ENCODE data around the gene DR1.
"Not testable (repeated sequence)": the region's sequence is repeated elsewhere in the genome, so short reads cannot be mapped to it uniquely, and the experiment has no call there.

DR1 gene

GRCh38 chr1:93344484-93344883 lies 1.2 kb upstream of the DR1 start:
- no peak for DNase-seq

- DNase-seq, result peak in 1 of 6 experiments; percentile 50
Observed at GRCh38 chr1:93344886-93345632, 648 bp upstream of the DR1 start.

GRCh38 chr1:93346421-93346993 lies 800 bp downstream of the DR1 start:
- peak in 4 of 6 experiments; percentile 26 to 51 (median 38) for DNase-seq

GRCh38 chr1:93347334-93347899 lies 1.7 kb downstream of the DR1 start:
- DNase-seq, result no peak

GRCh38 chr1:93348104-93348728 lies 2.5 kb downstream of the DR1 start:
- DNase-seq, result no peak

- no peak for DNase-seq
Observed at GRCh38 chr1:93349231-93350135, 3.8 kb downstream of the DR1 start.

GRCh38 chr1:93350322-93350721 lies 4.6 kb downstream of the DR1 start:
- no peak for DNase-seq

GRCh38 chr1:93350875-93351274 lies 5.2 kb downstream of the DR1 start:
- DNase-seq, result no peak

GRCh38 chr1:93351346-93351745 lies 5.6 kb downstream of the DR1 start:
- DNase-seq, result not testable (repeated sequence)

- DNase-seq, result no peak
Observed at GRCh38 chr1:93352376-93352775, 6.7 kb downstream of the DR1 start.

- DNase-seq, result no peak
Observed at GRCh38 chr1:93353286-93353685, 7.6 kb downstream of the DR1 start.

GRCh38 chr1:93354749-93355148 lies 9.0 kb downstream of the DR1 start:
- no peak for DNase-seq

GRCh38 chr1:93357242-93357641 lies 11.5 kb downstream of the DR1 start:
- no peak for DNase-seq

GRCh38 chr1:93358293-93358692 lies 12.6 kb downstream of the DR1 start:
- DNase-seq, result no peak

GRCh38 chr1:93360111-93360510 lies 14.4 kb downstream of the DR1 start:
- DNase-seq, result no peak

GRCh38 chr1:93362237-93362636 lies 16.5 kb downstream of the DR1 start:
- no peak for DNase-seq

GRCh38 chr1:93365813-93366212 lies 20.1 kb downstream of the DR1 start:
- no peak for DNase-seq

- no peak for DNase-seq
Observed at GRCh38 chr1:93369734-93370133, 24.0 kb downstream of the DR1 start.

GRCh38 chr1:93374334-93375106 lies 28.8 kb downstream of the DR1 start:
- DNase-seq, result no peak

- no peak for DNase-seq
Observed at GRCh38 chr1:93384656-93385055, 38.9 kb downstream of the DR1 start.

GRCh38 chr1:93386268-93386667 lies 40.6 kb downstream of the DR1 start:
- not testable (repeated sequence) for DNase-seq

- DNase-seq, result no peak
Observed at GRCh38 chr1:93394514-93394913, 48.8 kb downstream of the DR1 start.

Measured in stimulated activated naive CD4-positive, alpha-beta T cell (primary cell).